Spinal cord (tissue), 10 donors: ENCODE measurements around the gene AKAP12. TPM values are rescaled to one million over a fixed set of nuclear protein-coding genes. Genes with fewer than 3 reads are reported as not detected.
A peak's percentile ranks its signal among the peaks of the same experiment; 100 is the strongest.

Experiments
- DNase-seq, 6 donors: peaks; one replicate each; pipeline versions ENCODE4 v3.0.0 to v3.0.0-alpha.2; 2013 to 2015; ENCODE audit warnings: low spot score in 6 of 6, low read depth in 4 of 6
- H3K27ac ChIP-seq: one replicate; pipeline ENCODE4 v1.5.1; 2013; ENCODE audit warnings: low read depth, low read length, control low read depth
- H3K27me3 ChIP-seq: one replicate; pipeline ENCODE4 v1.6.1; 2013; ENCODE audit warnings: low read length; ENCODE audit not compliant: control insufficient read depth, insufficient read depth
- H3K36me3 ChIP-seq: one replicate; pipeline ENCODE4 v1.6.1; 2013; ENCODE audit warnings: low read length; ENCODE audit not compliant: control insufficient read depth, insufficient read depth
- H3K4me1 ChIP-seq: one replicate; pipeline ENCODE4 v1.6.1; 2013; ENCODE audit warnings: low read length; ENCODE audit not compliant: control insufficient read depth, insufficient read depth
- H3K4me3 ChIP-seq: one replicate; pipeline ENCODE4 v1.5.1; 2013; ENCODE audit warnings: low read depth, low read length, control low read depth
- H3K9me3 ChIP-seq: one replicate; pipeline ENCODE4 v1.6.1; 2013; ENCODE audit warnings: low read length; ENCODE audit not compliant: control insufficient read depth, insufficient read depth
- WGBS: methylation state at CpG from one replicate; pipeline ENCODE4 v1.1.5; 2013; ENCODE audit warnings: missing lambda C conversion rate; ENCODE audit not compliant: insufficient coverage; 5-methylcytosine and 5-hydroxymethylcytosine counted together
- polyA plus RNA-seq, 2 donors: library from polyadenylated mRNA; unstranded; fragments of 120-200 nt; gene quantifications; one replicate each; pipeline ENCODE4 v1.2.1, GENCODE V29; 2013; ENCODE audit not compliant: insufficient read length in 2 of 2
- total RNA-seq, 2 donors: library from RNA; depleted of rRNA in 1 of 2; stranded (reverse); fragments of 120-200 nt in 1 of 2; fragments of >200 nt in 1 of 2; gene quantifications; one replicate each; pipeline versions ENCODE4 v1.2.3 to v1.2.4, GENCODE V29; 2013 to 2014
- donor health status: healthy.

Gene AKAP12
- total and polyA plus RNA-seq, 4 donors = 94.8 to 292 (median 158) TPM

DNA sequence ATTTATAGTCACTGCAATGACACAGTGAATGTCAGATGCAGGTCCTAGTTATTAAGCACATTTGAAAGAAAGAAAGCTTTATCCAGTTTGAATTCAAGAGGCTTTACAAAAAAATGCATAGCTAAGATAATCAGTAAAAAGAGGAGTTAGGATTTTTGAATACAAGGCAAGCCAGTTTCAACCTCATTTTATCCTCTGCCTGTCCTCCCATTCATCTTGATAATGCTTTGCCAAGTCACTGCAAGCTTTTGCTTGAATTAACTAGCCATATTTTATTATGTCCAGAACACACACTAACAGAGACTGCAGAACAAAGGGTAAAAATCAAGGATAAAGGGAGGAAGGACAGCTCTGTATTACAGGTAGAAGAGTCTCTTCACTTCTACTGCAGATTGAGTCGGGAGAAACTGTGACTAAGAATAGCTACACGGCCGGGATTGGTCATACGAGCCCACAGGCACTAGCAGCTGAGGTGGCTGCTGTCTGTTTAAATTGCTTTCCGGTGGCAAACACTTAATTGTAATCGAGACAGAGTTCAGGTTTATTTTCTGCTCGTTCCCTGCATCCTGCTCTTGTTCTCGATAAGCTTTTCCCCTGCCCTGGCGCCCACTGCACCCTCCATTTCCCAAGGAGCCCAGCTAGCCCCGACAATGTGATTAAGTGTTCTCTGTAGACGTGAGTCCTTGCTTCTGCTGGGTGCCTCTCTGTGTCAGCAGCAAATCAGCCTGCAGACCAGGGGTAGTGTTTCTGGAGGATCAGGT lies 30.5 kb upstream of the AKAP12 start:
- H3K36me3 ChIP-seq = no peaks in the 10 kb centered on the region
- H3K27me3 ChIP-seq = no peaks in the 10 kb centered on the region
- H3K4me3 ChIP-seq = no peak overlapping the region
- no peak overlapping the region for H3K27ac ChIP-seq
- H3K4me1 ChIP-seq = peaks cover 4% of the 10 kb centered on the region
- DNase-seq = peak in 2 of 6 donors; percentile 32 to 78
- H3K9me3 ChIP-seq = peaks cover 2% of the 10 kb centered on the region
- WGBS = 23% methylated on average over 10 of the region's 11 CpGs

DNA sequence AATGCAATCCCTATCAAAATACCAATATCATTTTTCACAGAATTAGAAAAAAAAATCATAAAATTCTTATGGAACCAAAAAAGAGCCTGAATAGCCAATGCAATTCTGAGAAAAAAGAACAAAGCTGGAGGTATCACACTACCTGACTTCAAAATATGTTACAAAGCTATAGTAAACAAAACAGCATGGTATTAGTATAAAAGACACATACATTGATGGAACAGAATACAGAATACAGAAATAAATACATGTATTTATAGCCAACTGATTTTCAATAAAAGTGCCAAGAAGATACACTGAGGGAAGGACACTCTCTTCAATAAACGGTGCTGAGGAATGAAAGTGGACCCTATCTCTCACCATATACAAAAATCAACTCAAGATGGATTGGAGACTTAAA lies 28.7 kb upstream of the AKAP12 start:
- Histone ChIP-seq H3K27ac (no peak overlapping the region), H3K27me3 (no peaks in the 10 kb centered on the region), H3K4me3 (no peak overlapping the region), H3K4me1 (peaks cover 4% of the 10 kb centered on the region), H3K9me3 (peaks cover 2% of the 10 kb centered on the region), H3K36me3 (no peaks in the 10 kb centered on the region)
- WGBS = no CpG with 5 or more reads among the region's 1 CpG
- DNase-seq = no peak

DNA sequence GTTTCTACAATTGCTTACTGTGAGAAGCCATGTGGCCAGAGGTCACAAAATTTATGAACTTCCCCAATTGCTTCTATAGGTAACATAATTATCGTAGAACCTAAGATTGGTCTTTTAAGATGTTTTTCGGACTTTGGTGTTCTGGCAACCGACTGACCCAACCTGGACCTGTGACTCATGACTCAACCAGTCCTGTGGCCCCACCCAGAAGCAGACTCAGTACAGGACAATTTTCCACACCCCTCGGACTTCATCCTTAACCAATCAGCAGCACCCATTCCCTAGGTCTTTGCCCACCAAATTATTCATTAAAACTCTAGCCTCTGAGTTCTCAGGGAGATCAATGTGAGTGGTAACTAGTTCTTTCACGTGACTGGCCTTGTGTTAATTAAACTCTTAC lies 26.4 kb upstream of the AKAP12 start:
- H3K9me3 ChIP-seq = peaks cover 2% of the 10 kb centered on the region
- 100% methylated on average over 3 of the region's 5 CpGs for WGBS
- H3K27ac ChIP-seq = no peak overlapping the region
- DNase-seq = no peak
- H3K4me3 ChIP-seq = no peak overlapping the region
- H3K4me1 ChIP-seq = peaks cover 4% of the 10 kb centered on the region
- no peaks in the 10 kb centered on the region for H3K27me3 ChIP-seq
- no peaks in the 10 kb centered on the region for H3K36me3 ChIP-seq

DNA sequence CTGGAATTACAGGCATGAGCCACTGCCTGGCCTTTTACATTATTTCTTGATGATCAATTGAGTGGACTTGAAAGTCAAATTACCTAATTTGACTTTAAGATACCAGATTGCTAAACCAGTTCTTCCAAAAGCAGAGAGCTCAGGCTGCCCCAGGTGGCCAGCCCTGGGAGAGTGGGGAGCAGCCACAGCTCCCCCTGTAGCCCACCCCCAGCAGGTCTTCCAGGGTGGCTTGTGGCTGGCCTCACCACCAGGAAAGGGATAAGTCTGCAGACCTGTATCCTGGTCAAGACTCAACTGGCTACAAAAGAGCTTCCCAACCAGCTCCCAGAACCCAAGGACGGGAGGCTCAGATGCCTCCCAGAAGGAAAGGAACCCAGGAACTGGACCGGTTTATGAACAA lies 23.8 kb upstream of the AKAP12 start:
- peaks cover under 1% of the 10 kb centered on the region for H3K9me3 ChIP-seq

DNA sequence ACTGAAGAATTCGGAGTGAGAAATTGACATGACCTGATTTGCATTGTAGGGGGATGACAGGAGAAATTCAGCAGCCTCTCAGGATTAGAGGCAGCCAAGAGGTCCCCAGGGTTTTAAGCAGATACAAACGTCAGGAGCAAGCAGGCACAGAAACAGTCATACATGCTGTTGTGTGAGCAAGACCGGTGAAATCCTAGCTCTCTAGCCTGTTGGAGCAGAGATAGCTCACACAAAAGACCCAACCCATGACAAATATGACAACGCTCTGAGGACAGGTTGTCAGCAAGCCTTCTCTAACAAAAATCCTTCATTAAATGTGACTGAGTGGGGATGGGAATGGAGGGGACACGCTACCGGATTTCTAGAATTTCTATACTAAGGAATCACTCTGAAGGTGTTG lies 23.0 kb upstream of the AKAP12 start:
- H3K4me1 ChIP-seq = no peaks in the 10 kb centered on the region
- no peaks in the 10 kb centered on the region for H3K36me3 ChIP-seq
- DNase-seq = peak in 1 of 6 donors; percentile 48
- H3K27me3 ChIP-seq = no peaks in the 10 kb centered on the region
- H3K27ac ChIP-seq = no peak overlapping the region
- 42% methylated on average over 2 of the region's 6 CpGs for WGBS
- H3K9me3 ChIP-seq = no peaks in the 10 kb centered on the region
- H3K4me3 ChIP-seq = no peak overlapping the region

More for the DNA sequence above, 23.8 kb upstream of the AKAP12 start:
- no peak for DNase-seq
- Histone ChIP-seq H3K4me1 (no peaks in the 10 kb centered on the region), H3K27ac (no peak overlapping the region), H3K4me3 (no peak overlapping the region), H3K27me3 (no peaks in the 10 kb centered on the region), H3K36me3 (no peaks in the 10 kb centered on the region)
- WGBS = 100% methylated on average over 1 of the region's 2 CpGs

DNA sequence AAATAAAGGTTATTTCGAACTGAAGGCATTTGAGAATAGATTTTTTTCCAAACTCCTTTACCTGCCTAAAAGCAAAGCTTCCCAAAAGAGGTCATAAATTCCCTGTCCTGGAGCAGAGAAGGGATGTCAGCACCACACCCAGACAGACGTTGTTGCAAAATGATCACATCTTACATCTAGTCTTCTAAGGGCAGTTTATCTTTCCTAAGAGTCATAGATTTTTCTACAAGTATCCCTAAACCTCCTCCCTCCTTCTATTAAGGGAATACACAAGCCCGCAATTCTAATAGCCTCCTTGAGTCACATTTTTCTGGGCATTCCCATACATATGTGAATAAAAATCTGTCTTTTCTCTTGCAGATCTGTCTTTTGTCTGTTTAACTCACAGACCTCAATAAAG lies 20.6 kb upstream of the AKAP12 start:
- WGBS = 69% methylated on average over 2 of the region's 3 CpGs
- Histone ChIP-seq H3K27me3 (no peaks in the 10 kb centered on the region), H3K36me3 (no peaks in the 10 kb centered on the region), H3K4me3 (no peak overlapping the region), H3K27ac (no peak overlapping the region), H3K9me3 (no peaks in the 10 kb centered on the region), H3K4me1 (no peaks in the 10 kb centered on the region)
- no peak for DNase-seq

DNA sequence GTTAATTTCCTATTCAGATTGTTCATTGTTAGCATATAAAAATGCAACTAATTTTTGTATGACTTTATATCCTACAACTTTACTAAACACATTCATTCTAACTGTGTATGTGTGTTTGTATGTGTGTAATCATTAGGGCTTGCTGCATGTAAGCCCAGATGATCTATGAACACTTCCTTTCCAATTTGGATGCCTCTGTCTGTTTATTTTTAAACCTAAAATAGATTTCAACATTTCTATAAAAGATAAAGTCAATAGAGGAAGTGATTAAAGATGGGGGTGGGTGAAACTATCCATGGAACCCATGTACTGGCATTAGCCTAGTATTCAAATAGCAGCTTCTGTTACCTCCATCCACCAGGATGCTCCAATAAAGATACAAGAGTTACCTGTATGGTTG lies 15.7 kb upstream of the AKAP12 start:
- H3K9me3 ChIP-seq = no peaks in the 10 kb centered on the region
- H3K4me1 ChIP-seq = no peaks in the 10 kb centered on the region
- no peaks in the 10 kb centered on the region for H3K36me3 ChIP-seq
- no peak overlapping the region for H3K27ac ChIP-seq
- H3K4me3 ChIP-seq = no peak overlapping the region
- DNase-seq = no peak
- no peaks in the 10 kb centered on the region for H3K27me3 ChIP-seq

DNA sequence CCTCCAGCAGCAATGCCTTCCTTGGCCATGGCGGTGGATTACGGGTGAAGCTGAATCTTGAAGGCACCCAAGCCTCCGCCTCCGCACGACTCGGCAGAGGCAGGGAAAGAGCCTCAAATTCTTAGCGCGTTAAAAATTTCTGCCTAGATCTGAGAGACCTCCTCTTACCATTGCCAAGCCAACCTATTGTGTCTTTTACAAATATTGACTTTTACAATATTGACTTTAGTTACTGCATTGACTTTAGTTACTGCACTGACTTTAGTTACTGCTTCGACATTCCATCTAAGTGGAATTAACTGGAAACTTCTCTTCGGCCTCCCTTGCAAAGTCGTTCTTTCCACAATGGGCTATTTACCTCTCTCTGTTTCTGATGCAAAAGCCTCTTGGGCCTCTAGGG lies 13.8 kb upstream of the AKAP12 start:
- Histone ChIP-seq H3K4me1 (no peaks in the 10 kb centered on the region), H3K27ac (no peak overlapping the region), H3K9me3 (no peaks in the 10 kb centered on the region), H3K36me3 (no peaks in the 10 kb centered on the region), H3K4me3 (no peak overlapping the region), H3K27me3 (no peaks in the 10 kb centered on the region)
- no peak for DNase-seq
- 100% methylated on average over 8 of the region's 11 CpGs for WGBS

DNA sequence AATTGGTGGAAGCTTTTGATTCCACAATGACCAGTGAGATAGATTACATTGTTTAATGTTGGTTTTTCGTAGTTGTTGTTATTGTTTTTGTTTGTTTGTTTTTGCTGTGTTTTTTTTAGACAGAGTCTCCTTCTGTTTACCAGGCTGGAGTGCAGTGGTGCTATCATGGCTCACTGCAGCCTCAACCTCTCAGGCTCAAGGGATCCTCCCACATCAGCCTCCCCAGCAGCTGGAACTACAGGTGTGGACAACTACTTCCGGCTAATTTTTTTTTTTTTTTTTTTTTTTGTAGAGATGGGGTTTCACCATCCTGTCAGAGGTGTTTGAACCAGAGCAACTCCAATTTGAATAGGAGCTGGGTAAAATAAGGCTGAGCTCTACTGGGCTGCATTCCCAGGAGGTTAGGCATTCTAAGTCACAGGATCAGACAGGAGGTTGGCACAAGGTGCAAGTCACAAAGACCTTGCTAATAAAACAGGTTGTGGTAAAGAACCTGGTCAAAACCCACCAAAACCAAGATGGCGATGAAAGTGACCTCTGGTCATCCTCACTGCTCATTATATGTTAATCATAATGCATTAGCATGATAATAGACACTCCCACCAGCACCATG lies 10.9 kb upstream of the AKAP12 start:
- H3K4me3 ChIP-seq = no peak overlapping the region
- DNase-seq = no peak
- H3K9me3 ChIP-seq = no peaks in the 10 kb centered on the region
- H3K27ac ChIP-seq = no peak overlapping the region
- no peaks in the 10 kb centered on the region for H3K4me1 ChIP-seq
- H3K36me3 ChIP-seq = no peaks in the 10 kb centered on the region
- H3K27me3 ChIP-seq = no peaks in the 10 kb centered on the region
- WGBS = no CpG with 5 or more reads among the region's 3 CpGs
